HepG2 (cell line): Measurements from ENCODE around the gene MLLT10. TPM values are rescaled to one million over a fixed set of nuclear protein-coding genes. Genes with fewer than 3 reads are reported as not detected.

Experiments
- GPBP1L1 ChIP-seq: sonication (generic); formaldehyde crosslinking; IDR thresholded peaks from 2 replicates; pipeline ENCODE4 v1.5.0; 2020; ENCODE audit warnings: mild to moderate bottlenecking, missing genetic modification reagents
- HMGXB4 ChIP-seq, 2 experiments: sonication (generic) in 1 of 2; formaldehyde crosslinking in 1 of 2; IDR thresholded peaks; 2 replicates each; pipeline versions ENCODE4 v1.4.0 to v1.6.1; 2018 to 2020; ENCODE audit warnings: missing genetic modification reagents in 2 of 2, borderline replicate concordance in 1 of 2, low read depth in 1 of 2, mild to moderate bottlenecking in 1 of 2, missing biosample characterization in 1 of 2
- MBD4 ChIP-seq: IDR thresholded peaks from 2 replicates; pipeline ENCODE4 v1.6.1; 2012; ENCODE audit warnings: low read length, inconsistent platforms, borderline replicate concordance
- NFRKB ChIP-seq: fragments of 450-650 bp; IDR thresholded peaks from 2 replicates; pipeline ENCODE4 v1.6.1; 2017
- NFYC ChIP-seq: IDR thresholded peaks from 2 replicates; pipeline ENCODE4 v1.6.1; 2016; ENCODE audit warnings: missing genetic modification reagents, missing compliant biosample characterization
- PRPF4 ChIP-seq: fragments of 200-400 bp; formaldehyde crosslinking; IDR thresholded peaks from 2 replicates; pipeline ENCODE4 v1.6.1; 2016; ENCODE audit warnings: low read length, low read depth; ENCODE audit not compliant: poor library complexity, severe bottlenecking
- RBM39 ChIP-seq: fragments of 200-400 bp; formaldehyde crosslinking; IDR thresholded peaks from one replicate; pipeline ENCODE4 v1.6.1; 2018; ENCODE audit warnings: antibody characterized with exemption, mild to moderate bottlenecking, low read depth, low read length; ENCODE audit not compliant: poor library complexity, severe bottlenecking
- SMAD1 ChIP-seq: sonication (generic); formaldehyde crosslinking; IDR thresholded peaks from 2 replicates; pipeline ENCODE4 v1.4.0; 2020; ENCODE audit warnings: missing genetic modification reagents, low read depth, mild to moderate bottlenecking, borderline replicate concordance
- SMARCC2 ChIP-seq: fragments of 450-650 bp; IDR thresholded peaks from 2 replicates; pipeline ENCODE4 v1.6.1; 2017; ENCODE audit warnings: antibody characterized with exemption, mild to moderate bottlenecking
- SMC3 ChIP-seq: IDR thresholded peaks from 2 replicates; pipeline ENCODE4 v1.6.1; 2011; ENCODE audit warnings: low read length, improper control_type of control experiment
- SNAPC2 ChIP-seq: sonication (generic); formaldehyde crosslinking; IDR thresholded peaks from 2 replicates; pipeline ENCODE4 v1.8.1; 2022; ENCODE audit warnings: mild to moderate bottlenecking, missing genetic modification reagents
- U2AF1 ChIP-seq: fragments of 200-400 bp; formaldehyde crosslinking; optimal IDR thresholded peaks from 2 replicates; pipeline ENCODE3; 2017; ENCODE audit warnings: mild to moderate bottlenecking, low read depth, low read length
- ZBTB34 ChIP-seq: sonication (generic); formaldehyde crosslinking; IDR thresholded peaks from 2 replicates; pipeline ENCODE4 v1.8.0; 2022; ENCODE audit warnings: mild to moderate bottlenecking, missing genetic modification reagents
- ZBTB39 ChIP-seq: sonication (generic); formaldehyde crosslinking; IDR thresholded peaks from 2 replicates; pipeline ENCODE4 v1.5.0; 2020; ENCODE audit warnings: missing genetic modification reagents
- ZFP36L1 ChIP-seq: sonication (generic); formaldehyde crosslinking; IDR thresholded peaks from 2 replicates; pipeline ENCODE4 v1.8.0; 2022; ENCODE audit warnings: mild to moderate bottlenecking, missing genetic modification reagents, moderate library complexity
- ZNF207 ChIP-seq: fragments of 450-650 bp; IDR thresholded peaks from 2 replicates; pipeline ENCODE4 v1.6.1; 2016; ENCODE audit warnings: antibody characterized with exemption, borderline replicate concordance
- ZNF33A ChIP-seq: sonication (generic); formaldehyde crosslinking; IDR thresholded peaks from 2 replicates; pipeline ENCODE4 v1.5.1; 2020; ENCODE audit warnings: missing genetic modification reagents, mild to moderate bottlenecking, moderate library complexity, borderline replicate concordance
- ZNF431 ChIP-seq: sonication (generic); formaldehyde crosslinking; IDR thresholded peaks from 2 replicates; pipeline ENCODE4 v1.9.0; 2022; ENCODE audit warnings: missing genetic modification reagents, low read depth, mild to moderate bottlenecking, borderline replicate concordance
- ZNF513 ChIP-seq: sonication (generic); formaldehyde crosslinking; conservative IDR thresholded peaks from 2 replicates; pipeline ENCODE4 v1.5.0; 2020; ENCODE audit warnings: missing genetic modification reagents
- polyA plus RNA-seq, 8 experiments: library from polyadenylated mRNA; depleted of rRNA in 3 of 8; stranded (reverse) in 7 of 8; unstranded in 1 of 8; fragments of >200 nt; fragmentation: Illumina TruSeq in 4 of 8; extraction: Trizol in 4 of 8; gene quantifications; 2 replicates each; pipeline versions ENCODE4 v1.2.1 to v1.2.3, GENCODE V29; 2011 to 2016; ENCODE audit warnings: low read depth in 4 of 8, missing spikeins in 1 of 8, mixed read lengths in 1 of 8; ENCODE audit not compliant: insufficient read depth in 1 of 8
- total RNA-seq, 5 experiments: library from RNA; depleted of rRNA; stranded (reverse); fragments of >200 nt; fragmentation: Illumina TruSeq; extraction: Trizol; gene quantifications; 2 replicates each; pipeline ENCODE4 v1.2.3, GENCODE V29; 2016; ENCODE audit warnings: low read depth in 1 of 5

MLLT10 gene
- total and polyA plus RNA-seq, 2 of the 13 experiments (the other 11 are each of a cell fraction or from before 2014, with no cell fraction given) = 51.3 to 84.1 TPM

- TF ChIP-seq RBM39 = peak; percentile 71
- 0 out of 2 replicates have a peak, but pooled peaks have one; percentile 36 for TF ChIP-seq ZNF431
- TF ChIP-seq ZFP36L1 (CRISPR knock-in tag) = no peak
- no peak for TF ChIP-seq U2AF1
- TF ChIP-seq ZNF207 = no peak
- TF ChIP-seq ZBTB34 = no peak
- no peak for TF ChIP-seq SMARCC2
- 0 out of 2 replicates have a peak, but pooled peaks have one; percentile 34 for TF ChIP-seq SMAD1 (CRISPR knock-in tag)
- TF ChIP-seq PRPF4 = no peak
- 0 out of 2 replicates have a peak, but pooled peaks have one; percentile 35 for TF ChIP-seq SNAPC2
- peak; percentile 24; the same call in 1 of the 2 replicates for TF ChIP-seq NFYC (CRISPR knock-in tag)
- peak in 1 of 2 experiments; percentile 8; a peak in 3 of 4 replicates for TF ChIP-seq HMGXB4 (CRISPR knock-in tag; IDR thresholded peaks at IDR 0.05; ENCODE audit: borderline replicate concordance in 1 of 2, low read depth in 1 of 2)
- no peak for TF ChIP-seq MBD4
- no peak for TF ChIP-seq GPBP1L1
- no peak for TF ChIP-seq ZBTB39 (CRISPR knock-in tag)
- TF ChIP-seq NFRKB = no peak
- no peak for TF ChIP-seq ZNF513
- TF ChIP-seq SMC3 = no peak
- TF ChIP-seq ZNF33A (CRISPR knock-in tag) = no peak
Observed at GRCh38 chr10:21526188-21526859, 7.7 kb upstream of the MLLT10 start (continued).
